Measurements from ENCODE around the gene ARSB.

The ARSB gene

DNA sequence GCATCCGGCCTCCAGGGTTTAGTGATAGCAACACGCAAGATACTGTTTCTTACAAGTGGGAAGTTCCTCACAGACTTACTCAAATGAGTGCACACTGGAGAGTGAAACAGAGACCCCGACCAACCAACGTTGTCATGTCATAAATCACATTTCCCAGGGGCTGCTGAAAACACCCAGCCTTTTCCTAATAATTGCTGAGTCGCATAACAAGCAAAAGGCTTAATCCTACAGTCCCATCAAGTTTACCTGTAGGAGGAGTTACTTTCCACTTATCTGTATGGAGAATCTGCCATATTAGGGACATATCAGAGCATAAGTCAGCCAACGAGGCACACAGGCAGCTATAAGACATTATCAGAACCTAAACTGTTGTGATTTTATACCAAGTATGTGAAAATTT, 180.1 kb downstream of the ARSB start:
- TF ChIP-seq FOXP2 (optimal IDR thresholded peaks at IDR 0.05; ENCODE audit: borderline replicate concordance, extremely low read depth, extremely low read length, insufficient read depth) (no peak), SIN3A (IDR thresholded peaks at IDR 0.05; ENCODE audit: borderline replicate concordance, insufficient read depth, low read length) (no peak), TAF1 (IDR thresholded peaks at IDR 0.05; ENCODE audit: borderline replicate concordance, insufficient read depth, low read length) (no peak)
- TF ChIP-seq, protein P1, sequence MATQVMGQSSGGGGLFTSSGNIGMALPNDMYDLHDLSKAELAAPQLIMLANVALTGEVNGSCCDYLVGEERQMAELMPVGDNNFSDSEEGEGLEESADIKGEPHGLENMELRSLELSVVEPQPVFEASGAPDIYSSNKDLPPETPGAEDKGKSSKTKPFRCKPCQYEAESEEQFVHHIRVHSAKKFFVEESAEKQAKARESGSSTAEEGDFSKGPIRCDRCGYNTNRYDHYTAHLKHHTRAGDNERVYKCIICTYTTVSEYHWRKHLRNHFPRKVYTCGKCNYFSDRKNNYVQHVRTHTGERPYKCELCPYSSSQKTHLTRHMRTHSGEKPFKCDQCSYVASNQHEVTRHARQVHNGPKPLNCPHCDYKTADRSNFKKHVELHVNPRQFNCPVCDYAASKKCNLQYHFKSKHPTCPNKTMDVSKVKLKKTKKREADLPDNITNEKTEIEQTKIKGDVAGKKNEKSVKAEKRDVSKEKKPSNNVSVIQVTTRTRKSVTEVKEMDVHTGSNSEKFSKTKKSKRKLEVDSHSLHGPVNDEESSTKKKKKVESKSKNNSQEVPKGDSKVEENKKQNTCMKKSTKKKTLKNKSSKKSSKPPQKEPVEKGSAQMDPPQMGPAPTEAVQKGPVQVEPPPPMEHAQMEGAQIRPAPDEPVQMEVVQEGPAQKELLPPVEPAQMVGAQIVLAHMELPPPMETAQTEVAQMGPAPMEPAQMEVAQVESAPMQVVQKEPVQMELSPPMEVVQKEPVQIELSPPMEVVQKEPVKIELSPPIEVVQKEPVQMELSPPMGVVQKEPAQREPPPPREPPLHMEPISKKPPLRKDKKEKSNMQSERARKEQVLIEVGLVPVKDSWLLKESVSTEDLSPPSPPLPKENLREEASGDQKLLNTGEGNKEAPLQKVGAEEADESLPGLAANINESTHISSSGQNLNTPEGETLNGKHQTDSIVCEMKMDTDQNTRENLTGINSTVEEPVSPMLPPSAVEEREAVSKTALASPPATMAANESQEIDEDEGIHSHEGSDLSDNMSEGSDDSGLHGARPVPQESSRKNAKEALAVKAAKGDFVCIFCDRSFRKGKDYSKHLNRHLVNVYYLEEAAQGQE (IDR thresholded peaks at IDR 0.05; ENCODE audit: insufficient read depth in 1 of 2, low read depth in 2 of 2, low read length in 2 of 2) = no peak

GRCh38 chr5:78803941-78804340, 181.2 kb downstream of the ARSB start:
- TF ChIP-seq, protein P1 (IDR thresholded peaks at IDR 0.05; ENCODE audit: insufficient read depth in 1 of 2, low read depth in 2 of 2, low read length in 2 of 2) = no peak
- TF ChIP-seq POLR2AphosphoS5 (IDR thresholded peaks at IDR 0.05; ENCODE audit: low read depth, low read length) = no peak
- TF ChIP-seq SIN3A (IDR thresholded peaks at IDR 0.05; ENCODE audit: borderline replicate concordance, insufficient read depth, low read length) = no peak
- no peak for TF ChIP-seq TAF1 (IDR thresholded peaks at IDR 0.05; ENCODE audit: borderline replicate concordance, insufficient read depth, low read length)
- TF ChIP-seq FOXP2 (optimal IDR thresholded peaks at IDR 0.05; ENCODE audit: borderline replicate concordance, extremely low read depth, extremely low read length, insufficient read depth) = no peak

DNA sequence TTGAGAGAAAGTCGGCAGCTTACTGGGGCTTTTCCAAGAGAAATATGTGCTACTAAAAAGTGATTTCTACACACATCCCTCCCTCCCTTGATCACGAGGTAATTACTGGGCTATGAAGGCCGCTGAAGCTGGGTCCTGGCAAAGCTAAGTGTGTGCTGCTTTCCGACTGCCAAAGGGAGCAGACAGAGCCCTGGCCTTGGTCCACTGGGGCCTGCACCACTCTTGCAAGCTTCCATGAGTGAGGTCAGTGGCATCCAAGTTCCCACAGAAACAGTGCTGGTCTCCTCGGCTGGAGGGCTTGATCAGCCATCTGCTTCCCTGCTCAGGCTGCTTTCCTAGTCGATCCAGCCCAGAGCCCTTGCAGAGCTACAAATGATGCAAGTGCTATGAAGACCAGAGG, 181.8 kb downstream of the ARSB start:
- no peak for TF ChIP-seq POLR2AphosphoS5 (IDR thresholded peaks at IDR 0.05; ENCODE audit: low read depth, low read length)
- no peak for TF ChIP-seq FOXP2 (optimal IDR thresholded peaks at IDR 0.05; ENCODE audit: borderline replicate concordance, extremely low read depth, extremely low read length, insufficient read depth)
- TF ChIP-seq SIN3A (IDR thresholded peaks at IDR 0.05; ENCODE audit: borderline replicate concordance, insufficient read depth, low read length) = no peak
- no peak for TF ChIP-seq TAF1 (IDR thresholded peaks at IDR 0.05; ENCODE audit: borderline replicate concordance, insufficient read depth, low read length)
- TF ChIP-seq, protein P1 (IDR thresholded peaks at IDR 0.05; ENCODE audit: insufficient read depth in 1 of 2, low read depth in 2 of 2, low read length in 2 of 2) = no peak

DNA sequence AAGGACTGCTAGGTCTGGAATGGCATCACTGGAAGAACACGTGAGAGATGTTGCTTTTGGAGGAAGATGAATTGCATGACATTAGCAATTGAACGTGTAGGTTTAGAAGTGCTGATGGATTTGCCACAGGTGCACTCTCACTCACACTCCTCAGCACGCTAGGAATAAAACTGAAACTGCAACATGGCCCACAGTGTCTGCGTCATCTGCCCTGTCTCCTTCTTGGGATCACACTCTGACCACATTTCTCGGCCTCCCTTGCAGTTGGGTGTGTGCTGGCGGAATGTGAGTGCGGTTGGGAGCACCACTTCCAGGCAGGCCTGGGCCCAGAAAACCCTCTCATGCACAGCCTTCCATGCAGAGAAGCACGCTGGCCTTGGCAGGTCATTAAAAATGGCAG, 183.7 kb downstream of the ARSB start:
- TF ChIP-seq FOXP2 (optimal IDR thresholded peaks at IDR 0.05; ENCODE audit: borderline replicate concordance, extremely low read depth, extremely low read length, insufficient read depth) (no peak), TAF1 (IDR thresholded peaks at IDR 0.05; ENCODE audit: borderline replicate concordance, insufficient read depth, low read length) (no peak), POLR2AphosphoS5 (IDR thresholded peaks at IDR 0.05; ENCODE audit: low read depth, low read length) (no peak), SIN3A (IDR thresholded peaks at IDR 0.05; ENCODE audit: borderline replicate concordance, insufficient read depth, low read length) (no peak)
- TF ChIP-seq, protein P1 (IDR thresholded peaks at IDR 0.05; ENCODE audit: insufficient read depth in 1 of 2, low read depth in 2 of 2, low read length in 2 of 2) = no peak

Measured in PFSK-1 (cell line).